Neural progenitor cell (in vitro differentiated cells): ENCODE data around the gene RAB5B. TPM values are rescaled to one million over a fixed set of nuclear protein-coding genes. Genes with fewer than 3 reads are reported as not detected.

Source experiments
- DNase-seq: peaks from one replicate; pipeline ENCODE4 v3.0.0-alpha.2; 2016; ENCODE audit warnings: low spot score
- H2AFZ ChIP-seq: fragments of 200-600 bp; sonication (generic); replicated peaks from 2 replicates; pipeline ENCODE4 v1.6.1; 2016; ENCODE audit warnings: antibody characterized with exemption
- H3F3A ChIP-seq: fragments of 200-600 bp; sonication (generic); 2 replicates; pipeline ENCODE4 v1.6.1; 2016; ENCODE audit warnings: antibody characterized with exemption, low read depth
- H3K27ac ChIP-seq: fragments of 200-600 bp; sonication (generic); 2 replicates; pipeline ENCODE4 v1.5.1; 2016; ENCODE audit warnings: mild to moderate bottlenecking
- H3K27me3 ChIP-seq: fragments of 200-600 bp; sonication (generic); 2 replicates; pipeline ENCODE4 v1.6.1; 2016; ENCODE audit warnings: mild to moderate bottlenecking, moderate library complexity
- H3K36me3 ChIP-seq: fragments of 200-600 bp; sonication (generic); 2 replicates; pipeline ENCODE4 v1.5.1; 2016
- H3K4me1 ChIP-seq: fragments of 200-600 bp; sonication (generic); 2 replicates; pipeline ENCODE4 v1.6.1; 2016; ENCODE audit warnings: mixed run types
- H3K4me2 ChIP-seq: fragments of 200-600 bp; sonication (generic); 2 replicates; pipeline ENCODE4 v1.6.1; 2016
- H3K4me3 ChIP-seq: fragments of 200-600 bp; sonication (generic); 2 replicates; pipeline ENCODE4 v1.5.1; 2016
- H3K79me2 ChIP-seq: fragments of 200-600 bp; sonication (generic); 2 replicates; pipeline ENCODE4 v1.6.1; 2016; ENCODE audit warnings: low read depth
- H3K9ac ChIP-seq: fragments of 200-600 bp; sonication (generic); 2 replicates; pipeline ENCODE4 v1.6.1; 2016
- H3K9me3 ChIP-seq: fragments of 200-600 bp; sonication (generic); 2 replicates; pipeline ENCODE4 v1.5.1; 2016; ENCODE audit warnings: low read depth
- H4K20me1 ChIP-seq: fragments of 200-600 bp; sonication (generic); 2 replicates; pipeline ENCODE4 v1.6.1; 2016; ENCODE audit warnings: low read depth
- H3K27ac Mint-ChIP-seq: 3 replicates; pipeline ENCODE4 v1.8.0; 2021; ENCODE audit warnings: mixed read lengths
- H3K27me3 Mint-ChIP-seq: 2 replicates; pipeline ENCODE4 v1.8.0; 2022; ENCODE audit warnings: low read depth, mild to moderate bottlenecking, inconsistent platforms, moderate library complexity, mixed read lengths; ENCODE audit not compliant: insufficient read depth
- H3K36me3 Mint-ChIP-seq: 3 replicates; pipeline ENCODE4 v1.8.0; 2021; ENCODE audit warnings: mixed read lengths
- H3K4me1 Mint-ChIP-seq: 3 replicates; pipeline ENCODE4 v1.8.0; 2021; ENCODE audit warnings: mixed read lengths
- H3K4me3 Mint-ChIP-seq: 3 replicates; pipeline ENCODE4 v1.8.0; 2021; ENCODE audit warnings: mild to moderate bottlenecking, moderate library complexity, mixed read lengths
- H3K9me3 Mint-ChIP-seq: 3 replicates; pipeline ENCODE4 v1.8.0; 2020; ENCODE audit warnings: mixed read lengths
- EZH2 ChIP-seq: fragments of 200-600 bp; sonication (generic); IDR thresholded peaks from 2 replicates; pipeline ENCODE4 v1.6.1; 2017; ENCODE audit warnings: antibody characterized with exemption, mild to moderate bottlenecking, moderate library complexity
- EZH2phosphoT487 ChIP-seq: fragments of 200-600 bp; sonication (generic); IDR thresholded peaks from 2 replicates; pipeline ENCODE4 v1.6.1; 2017; ENCODE audit warnings: antibody characterized with exemption
- total RNA-seq: library from RNA; depleted of rRNA; stranded (reverse); fragments of >200 nt; gene quantifications from 2 replicates; pipeline ENCODE4 v1.2.3, GENCODE V29; 2015; ENCODE audit warnings: low replicate concordance
- TF ChIP-seq, protein P1 (sequence below): fragments of 200-600 bp; sonication (generic); IDR thresholded peaks from 2 replicates; pipeline ENCODE4 v1.5.1; 2017; ENCODE audit warnings: antibody characterized with exemption, mild to moderate bottlenecking

The RAB5B gene
- total RNA-seq, 1 donor from 2014 or later, result 62.9 TPM

- Histone ChIP-seq H3K9ac (no peak overlapping the region), H4K20me1 (no peaks in the 10 kb centered on the region), H3K9me3 (no peaks in the 10 kb centered on the region), H3K4me3 (no peak overlapping the region), H3K4me1 (peaks cover 7% of the 10 kb centered on the region), H3K27me3 (peaks cover 16% of the 10 kb centered on the region), H2AFZ (no peak overlapping the region), H3K27ac (no peak overlapping the region), H3F3A (no peaks in the 10 kb centered on the region), H3K79me2 (no peaks in the 10 kb centered on the region), H3K36me3 (no peaks in the 10 kb centered on the region), H3K4me2 (no peak overlapping the region)
- TF ChIP-seq EZH2, result no peak
- TF ChIP-seq, protein P1, sequence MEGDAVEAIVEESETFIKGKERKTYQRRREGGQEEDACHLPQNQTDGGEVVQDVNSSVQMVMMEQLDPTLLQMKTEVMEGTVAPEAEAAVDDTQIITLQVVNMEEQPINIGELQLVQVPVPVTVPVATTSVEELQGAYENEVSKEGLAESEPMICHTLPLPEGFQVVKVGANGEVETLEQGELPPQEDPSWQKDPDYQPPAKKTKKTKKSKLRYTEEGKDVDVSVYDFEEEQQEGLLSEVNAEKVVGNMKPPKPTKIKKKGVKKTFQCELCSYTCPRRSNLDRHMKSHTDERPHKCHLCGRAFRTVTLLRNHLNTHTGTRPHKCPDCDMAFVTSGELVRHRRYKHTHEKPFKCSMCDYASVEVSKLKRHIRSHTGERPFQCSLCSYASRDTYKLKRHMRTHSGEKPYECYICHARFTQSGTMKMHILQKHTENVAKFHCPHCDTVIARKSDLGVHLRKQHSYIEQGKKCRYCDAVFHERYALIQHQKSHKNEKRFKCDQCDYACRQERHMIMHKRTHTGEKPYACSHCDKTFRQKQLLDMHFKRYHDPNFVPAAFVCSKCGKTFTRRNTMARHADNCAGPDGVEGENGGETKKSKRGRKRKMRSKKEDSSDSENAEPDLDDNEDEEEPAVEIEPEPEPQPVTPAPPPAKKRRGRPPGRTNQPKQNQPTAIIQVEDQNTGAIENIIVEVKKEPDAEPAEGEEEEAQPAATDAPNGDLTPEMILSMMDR, result no peak
- TF ChIP-seq EZH2phosphoT487, result no peak
- no peak for DNase-seq
- Mint-ChIP-seq H3K4me3 (no peak overlapping the region), H3K4me1 (peaks cover 12% of the 10 kb centered on the region), H3K36me3 (no peaks in the 10 kb centered on the region), H3K9me3 (no peaks in the 10 kb centered on the region), H3K27me3 (peaks cover 12% of the 10 kb centered on the region), H3K27ac (no peak overlapping the region)
Measured at GRCh38 chr12:55938826-55939501, 34.9 kb upstream of the RAB5B start.

- Mint-ChIP-seq H3K36me3 (no peaks in the 10 kb centered on the region), H3K4me1 (peaks cover 12% of the 10 kb centered on the region), H3K9me3 (no peaks in the 10 kb centered on the region), H3K27me3 (peaks cover 8% of the 10 kb centered on the region), H3K4me3 (peak overlapping the region; percentile 26), H3K27ac (peak overlapping the region; percentile 74)
- TF ChIP-seq EZH2phosphoT487 (no peak), EZH2 (no peak)
- TF ChIP-seq, protein P1, result peak; percentile 86
- H3K4me1 ChIP-seq, result peaks cover 7% of the 10 kb centered on the region
- H3K9ac ChIP-seq, result no peak overlapping the region
- no peaks in the 10 kb centered on the region for H3K9me3 ChIP-seq
- peak overlapping the region; percentile 96 for H2AFZ ChIP-seq
- H3F3A ChIP-seq, result no peaks in the 10 kb centered on the region
- H3K27me3 ChIP-seq, result peaks cover 5% of the 10 kb centered on the region
- no peak overlapping the region for H3K4me3 ChIP-seq
- no peaks in the 10 kb centered on the region for H4K20me1 ChIP-seq
- H3K79me2 ChIP-seq, result no peaks in the 10 kb centered on the region
- H3K36me3 ChIP-seq, result no peaks in the 10 kb centered on the region
- no peak overlapping the region for H3K27ac ChIP-seq
- peak; percentile 90 for DNase-seq
- H3K4me2 ChIP-seq, result peak overlapping the region; percentile 48
Measured at GRCh38 chr12:55940065-55940732, 33.7 kb upstream of the RAB5B start.

GRCh38 chr12:55942055-55942454 lies 31.8 kb upstream of the RAB5B start:
- Mint-ChIP-seq H3K36me3 (no peaks in the 10 kb centered on the region), H3K4me3 (no peak overlapping the region), H3K27ac (no peak overlapping the region), H3K4me1 (peaks cover 12% of the 10 kb centered on the region), H3K27me3 (peaks cover 8% of the 10 kb centered on the region), H3K9me3 (no peaks in the 10 kb centered on the region)
- DNase-seq, result no peak
- no peaks in the 10 kb centered on the region for H3K9me3 ChIP-seq
- peaks cover 7% of the 10 kb centered on the region for H3K4me1 ChIP-seq
- no peak overlapping the region for H3K27ac ChIP-seq
- H3K36me3 ChIP-seq, result no peaks in the 10 kb centered on the region
- no peaks in the 10 kb centered on the region for H3K27me3 ChIP-seq
- H4K20me1 ChIP-seq, result no peaks in the 10 kb centered on the region
- no peak overlapping the region for H2AFZ ChIP-seq
- no peak overlapping the region for H3K9ac ChIP-seq
- no peak overlapping the region for H3K4me3 ChIP-seq
- H3K4me2 ChIP-seq, result no peak overlapping the region
- no peaks in the 10 kb centered on the region for H3K79me2 ChIP-seq
- H3F3A ChIP-seq, result no peaks in the 10 kb centered on the region
- TF ChIP-seq EZH2 (no peak), EZH2phosphoT487 (no peak)
- TF ChIP-seq, protein P1, result no peak
